Measurements from ENCODE around the gene RFX3.

The RFX3 gene

GRCh38 chr9:3361116-3361515, 164.7 kb downstream of the RFX3 start:
- TF ChIP-seq CTCF (IDR thresholded peaks at IDR 0.05; ENCODE audit: insufficient read depth, low read length, missing control alignments) = no peak
- ChIA-PET POLR2A (no interaction called here), CTCF (no interaction called here)
- no peak for DNase-seq (ENCODE audit: low read depth, low spot score)
- H3K4me3 ChIP-seq (ENCODE audit: low read depth, low read length) = no peak overlapping the region

GRCh38 chr9:3360245-3360644, 165.6 kb downstream of the RFX3 start:
- no peak overlapping the region for H3K4me3 ChIP-seq (ENCODE audit: low read depth, low read length)
- CTCF ChIA-PET = no interaction called here
- no peak for TF ChIP-seq CTCF (IDR thresholded peaks at IDR 0.05; ENCODE audit: insufficient read depth, low read length, missing control alignments)
- POLR2A ChIA-PET = no interaction called here
- DNase-seq (ENCODE audit: low read depth, low spot score) = no peak

GRCh38 chr9:3359778-3360177, 166.0 kb downstream of the RFX3 start:
- DNase-seq (ENCODE audit: low read depth, low spot score) = no peak
- H3K4me3 ChIP-seq (ENCODE audit: low read depth, low read length) = no peak overlapping the region
- POLR2A ChIA-PET = no interaction called here
- CTCF ChIA-PET = no interaction called here
- no peak for TF ChIP-seq CTCF (IDR thresholded peaks at IDR 0.05; ENCODE audit: insufficient read depth, low read length, missing control alignments)

GRCh38 chr9:3359048-3359692, 166.6 kb downstream of the RFX3 start:
- ChIA-PET POLR2A (no interaction called here), CTCF (no interaction called here)
- no peak for TF ChIP-seq CTCF (IDR thresholded peaks at IDR 0.05; ENCODE audit: insufficient read depth, low read length, missing control alignments)
- H3K4me3 ChIP-seq (ENCODE audit: low read depth, low read length) = no peak overlapping the region
- no peak for DNase-seq (ENCODE audit: low read depth, low spot score)

GRCh38 chr9:3348169-3348568, 177.6 kb downstream of the RFX3 start:
- DNase-seq (ENCODE audit: low read depth, low spot score) = no peak
- no peak for TF ChIP-seq CTCF (IDR thresholded peaks at IDR 0.05; ENCODE audit: insufficient read depth, low read length, missing control alignments)
- CTCF ChIA-PET = no interaction called here
- POLR2A ChIA-PET = no interaction called here
- H3K4me3 ChIP-seq (ENCODE audit: low read depth, low read length) = no peak overlapping the region

- DNase-seq (ENCODE audit: low read depth, low spot score) = no peak
- H3K4me3 ChIP-seq (ENCODE audit: low read depth, low read length) = no peak overlapping the region
- ChIA-PET POLR2A (no interaction called here), CTCF (interaction anchor here (0.8 to 1.1 kb wide), 2 partner anchors 16 to 105 kb away, joined by 3 read pairs; no protein-coding TSS in a partner anchor)
- TF ChIP-seq CTCF (IDR thresholded peaks at IDR 0.05; ENCODE audit: insufficient read depth, low read length, missing control alignments) = no peak
Observed at GRCh38 chr9:3346549-3346948, 179.3 kb downstream of the RFX3 start.
